AG08396 (cell line): Measurements from ENCODE around the gene NUP210.
"Not testable (repeated sequence)": the region's sequence is repeated elsewhere in the genome, so short reads cannot be mapped to it uniquely, and the experiment has no call there.

ENCODE experiments used
- DNase-seq: peaks from one replicate; pipeline ENCODE4 v3.0.0; 2012; ENCODE audit warnings: low spot score, mixed read lengths

Gene NUP210

GRCh38 chr3:13406190-13406589 is 13.9 kb downstream of the NUP210 start:
- no peak for DNase-seq

- no peak for DNase-seq
These were observed 14.5 kb downstream of the NUP210 start for GRCh38 chr3:13405614-13406013.

- DNase-seq = no peak
These were observed 15.3 kb downstream of the NUP210 start for GRCh38 chr3:13404626-13405452.

- DNase-seq = no peak
These were observed 16.3 kb downstream of the NUP210 start for GRCh38 chr3:13403847-13404246.

GRCh38 chr3:13403213-13403819 is 16.8 kb downstream of the NUP210 start:
- no peak for DNase-seq

- DNase-seq = no peak
These were observed 19.0 kb downstream of the NUP210 start for GRCh38 chr3:13401149-13401548.

- DNase-seq = no peak
These were observed 19.9 kb downstream of the NUP210 start for GRCh38 chr3:13400114-13400673.

- DNase-seq = no peak
These were observed 20.5 kb downstream of the NUP210 start for GRCh38 chr3:13399603-13400002.

GRCh38 chr3:13397316-13397715 is 22.8 kb downstream of the NUP210 start:
- no peak for DNase-seq

- DNase-seq = no peak
These were observed 25.8 kb downstream of the NUP210 start for GRCh38 chr3:13394363-13394762.

- DNase-seq = no peak
These were observed 26.4 kb downstream of the NUP210 start for GRCh38 chr3:13393427-13394360.

- no peak for DNase-seq
These were observed 28.8 kb downstream of the NUP210 start for GRCh38 chr3:13391308-13391707.

- no peak for DNase-seq
These were observed 30.7 kb downstream of the NUP210 start for GRCh38 chr3:13389378-13389777.

GRCh38 chr3:13388816-13389215 is 31.3 kb downstream of the NUP210 start:
- DNase-seq = no peak

GRCh38 chr3:13385373-13385965 is 34.7 kb downstream of the NUP210 start:
- DNase-seq = no peak

GRCh38 chr3:13380971-13381370 is 39.2 kb downstream of the NUP210 start:
- no peak for DNase-seq

GRCh38 chr3:13379201-13379830 is 40.8 kb downstream of the NUP210 start:
- peak; percentile 90 for DNase-seq

GRCh38 chr3:13378155-13378554 is 42.0 kb downstream of the NUP210 start:
- no peak for DNase-seq

- not testable (repeated sequence) for DNase-seq
These were observed 42.4 kb downstream of the NUP210 start for GRCh38 chr3:13377741-13378140.

GRCh38 chr3:13377021-13377420 is 43.1 kb downstream of the NUP210 start:
- DNase-seq = no peak

GRCh38 chr3:13376091-13376490 is 44.0 kb downstream of the NUP210 start:
- DNase-seq = no peak
